IPS DF 4.7 (cell line): ENCODE measurements around the gene OR4N2.
"Not testable (repeated sequence)": the region's sequence is repeated elsewhere in the genome, so short reads cannot be mapped to it uniquely, and the experiment has no call there.

Experiments used
- DNase-seq: peaks from one replicate; pipeline ENCODE4 v3.0.0-alpha.2; 2013; ENCODE audit warnings: low spot score; ENCODE audit errors: extremely low read depth

The OR4N2 gene

GRCh38 chr14:19834203-19834848 lies 30.8 kb downstream of the OR4N2 start:
- DNase-seq: not testable (repeated sequence)

GRCh38 chr14:19838433-19838832 lies 34.9 kb downstream of the OR4N2 start:
- DNase-seq: no peak

GRCh38 chr14:19851365-19851764 lies 47.8 kb downstream of the OR4N2 start:
- no peak for DNase-seq

GRCh38 chr14:19866061-19866669 lies 62.6 kb downstream of the OR4N2 start:
- DNase-seq: not testable (repeated sequence)

- DNase-seq: no peak
Observed at GRCh38 chr14:19873178-19873577, 69.6 kb downstream of the OR4N2 start.

GRCh38 chr14:19874842-19875241 lies 71.3 kb downstream of the OR4N2 start, which contains the start of gene OR4K2:
Gene OR4K2 (plus strand): TSS chr14:19875142. CDS start chr14:19876268, 1,126 bp downstream.
- DNase-seq: no peak

GRCh38 chr14:19878029-19878642 lies 74.6 kb downstream of the OR4N2 start:
- peak; percentile 14 for DNase-seq
